Fibroblast of villous mesenchyme (primary cell): Measurements from ENCODE around the gene FOXO3. TPM values are rescaled to one million over a fixed set of nuclear protein-coding genes. Genes with fewer than 3 reads are reported as not detected.

Experiments used
- DNase-seq: peaks from one replicate; pipeline ENCODE4 v3.0.0-alpha.2; 2010; ENCODE audit warnings: low read depth
- H3K4me3 ChIP-seq: 2 replicates; pipeline ENCODE4 v1.5.1; 2011; ENCODE audit warnings: low read depth, mild to moderate bottlenecking, low read length
- total RNA-seq: library from RNA; depleted of rRNA; stranded (reverse); fragments of >200 nt; gene quantifications from 2 replicates; pipeline ENCODE4 v1.2.3, GENCODE V29; 2012
- TF ChIP-seq, protein P1 (sequence below): IDR thresholded peaks from 2 replicates; pipeline ENCODE4 v1.5.1; 2012; ENCODE audit warnings: low read depth, mild to moderate bottlenecking, low read length; ENCODE audit not compliant: insufficient read depth

Gene FOXO3
- total RNA-seq, 1 donor, result 43.2 TPM

DNA sequence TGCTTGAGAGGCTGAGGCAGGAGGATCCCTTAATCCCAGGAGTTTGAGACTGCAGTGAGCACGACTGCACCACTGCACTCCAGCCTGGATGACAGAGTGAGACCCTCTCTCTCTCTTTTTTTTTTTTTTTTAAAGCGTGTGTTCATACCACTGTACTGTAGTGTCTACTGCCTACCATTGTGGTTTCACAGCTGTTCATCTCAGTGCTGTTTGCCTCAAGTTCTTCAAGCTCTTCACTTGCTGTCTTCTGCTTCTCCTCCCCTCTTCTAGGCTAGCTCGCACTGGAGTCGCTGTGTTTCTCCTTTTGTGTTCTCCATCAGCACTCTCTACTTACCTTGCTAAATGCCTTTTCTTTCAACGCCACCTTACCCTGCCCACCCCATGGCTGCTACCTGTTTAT is 7.4 kb downstream of the FOXO3 start:
- TF ChIP-seq, protein P1, sequence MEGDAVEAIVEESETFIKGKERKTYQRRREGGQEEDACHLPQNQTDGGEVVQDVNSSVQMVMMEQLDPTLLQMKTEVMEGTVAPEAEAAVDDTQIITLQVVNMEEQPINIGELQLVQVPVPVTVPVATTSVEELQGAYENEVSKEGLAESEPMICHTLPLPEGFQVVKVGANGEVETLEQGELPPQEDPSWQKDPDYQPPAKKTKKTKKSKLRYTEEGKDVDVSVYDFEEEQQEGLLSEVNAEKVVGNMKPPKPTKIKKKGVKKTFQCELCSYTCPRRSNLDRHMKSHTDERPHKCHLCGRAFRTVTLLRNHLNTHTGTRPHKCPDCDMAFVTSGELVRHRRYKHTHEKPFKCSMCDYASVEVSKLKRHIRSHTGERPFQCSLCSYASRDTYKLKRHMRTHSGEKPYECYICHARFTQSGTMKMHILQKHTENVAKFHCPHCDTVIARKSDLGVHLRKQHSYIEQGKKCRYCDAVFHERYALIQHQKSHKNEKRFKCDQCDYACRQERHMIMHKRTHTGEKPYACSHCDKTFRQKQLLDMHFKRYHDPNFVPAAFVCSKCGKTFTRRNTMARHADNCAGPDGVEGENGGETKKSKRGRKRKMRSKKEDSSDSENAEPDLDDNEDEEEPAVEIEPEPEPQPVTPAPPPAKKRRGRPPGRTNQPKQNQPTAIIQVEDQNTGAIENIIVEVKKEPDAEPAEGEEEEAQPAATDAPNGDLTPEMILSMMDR, result no peak
- DNase-seq, result no peak
- H3K4me3 ChIP-seq, result no peak overlapping the region

DNA sequence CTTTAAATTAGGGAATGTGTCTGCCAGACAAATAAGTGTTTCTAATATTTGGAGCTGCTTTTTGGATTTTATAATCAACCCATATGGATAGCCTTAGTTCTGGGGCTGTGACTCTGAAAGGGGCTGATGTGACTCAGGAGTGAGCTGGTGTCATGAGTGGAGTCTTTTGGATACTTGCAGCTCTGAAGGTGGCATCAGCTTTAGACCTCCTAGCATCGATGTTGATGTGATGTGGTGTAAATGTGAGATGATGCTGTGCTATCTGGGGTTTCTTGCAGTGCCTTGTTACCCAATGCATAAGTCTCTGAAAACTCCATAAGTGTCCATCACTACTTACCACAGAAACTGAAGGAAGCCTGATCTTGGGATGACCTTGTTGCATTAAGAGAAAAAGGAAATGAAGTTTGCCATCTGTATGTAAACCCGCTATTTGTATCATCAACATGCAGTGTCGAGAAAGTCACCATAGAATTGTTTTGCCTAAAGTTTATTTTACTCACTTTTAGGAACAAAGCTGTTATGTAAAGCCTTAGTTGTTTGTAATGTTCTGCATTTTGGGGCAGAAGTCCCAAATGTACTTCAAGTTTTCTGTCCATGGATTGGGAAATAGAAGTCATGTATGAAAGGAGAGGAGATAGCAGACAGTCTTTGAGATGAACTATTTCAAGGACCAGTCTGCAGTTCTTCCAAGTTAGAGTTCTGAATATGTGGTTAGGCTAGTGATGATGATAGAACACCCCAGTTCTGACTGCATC is 8.0 kb downstream of the FOXO3 start:
- H3K4me3 ChIP-seq, result no peak overlapping the region
- DNase-seq, result no peak
- TF ChIP-seq, protein P1, result no peak

DNA sequence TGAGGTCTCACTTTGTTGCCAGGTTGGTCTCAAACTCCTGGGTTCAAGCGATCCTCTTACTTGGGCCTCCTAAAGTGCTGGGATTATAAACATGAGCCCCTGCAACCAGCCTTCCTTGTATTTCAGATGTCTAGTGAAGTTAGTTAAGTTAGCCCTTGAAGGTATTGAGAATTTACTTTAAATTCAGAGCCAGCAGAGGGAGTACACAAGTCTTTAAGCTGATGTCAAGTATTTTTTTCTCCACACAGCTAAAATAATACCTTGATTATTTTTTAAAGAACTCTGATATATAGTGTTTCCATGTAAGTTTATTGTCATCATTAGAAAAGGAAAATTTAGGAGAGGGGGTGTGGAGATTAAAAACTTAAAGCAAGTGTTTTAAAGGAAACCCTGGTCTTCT is 9.8 kb downstream of the FOXO3 start:
- DNase-seq, result no peak
- TF ChIP-seq, protein P1, result peak; percentile 17
- H3K4me3 ChIP-seq, result no peak overlapping the region

DNA sequence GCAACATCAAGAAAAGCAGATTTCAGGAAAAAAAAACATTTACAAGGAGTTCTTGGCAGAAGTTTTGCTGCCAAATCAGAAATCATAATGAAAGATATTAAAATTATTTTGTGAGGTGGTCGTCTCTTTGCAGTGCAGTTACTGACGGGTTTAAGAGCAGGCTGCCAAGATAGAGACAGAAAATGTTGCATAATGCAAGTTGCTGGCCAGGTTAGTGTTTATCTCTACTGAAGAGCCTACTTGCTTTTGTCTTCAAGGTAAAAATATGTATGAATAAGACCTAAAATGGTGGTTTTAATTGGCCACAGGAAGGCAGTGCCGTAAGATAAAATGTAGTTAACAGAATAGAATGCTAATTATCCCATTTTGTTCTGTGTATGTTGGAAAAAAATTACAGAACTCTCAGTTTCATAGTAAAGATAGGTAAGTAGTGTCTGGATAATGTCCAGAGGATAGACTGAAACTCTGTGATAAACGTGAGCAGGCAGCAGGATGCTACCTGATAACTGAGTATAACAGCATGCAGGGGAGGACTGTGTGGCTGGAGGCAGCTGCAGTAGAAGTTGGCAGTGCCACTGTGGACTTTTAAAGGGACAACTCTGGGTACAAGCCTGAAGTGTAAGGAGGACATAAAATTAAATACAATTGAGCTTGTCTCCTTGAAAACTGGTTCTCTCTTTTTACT is 13.9 kb downstream of the FOXO3 start:
- no peak overlapping the region for H3K4me3 ChIP-seq
- DNase-seq, result no peak
- TF ChIP-seq, protein P1, result no peak

- no peak overlapping the region for H3K4me3 ChIP-seq
- no peak for DNase-seq
- TF ChIP-seq, protein P1, result no peak
Observed at GRCh38 chr6:108575905-108576494, 15.3 kb downstream of the FOXO3 start.

DNA sequence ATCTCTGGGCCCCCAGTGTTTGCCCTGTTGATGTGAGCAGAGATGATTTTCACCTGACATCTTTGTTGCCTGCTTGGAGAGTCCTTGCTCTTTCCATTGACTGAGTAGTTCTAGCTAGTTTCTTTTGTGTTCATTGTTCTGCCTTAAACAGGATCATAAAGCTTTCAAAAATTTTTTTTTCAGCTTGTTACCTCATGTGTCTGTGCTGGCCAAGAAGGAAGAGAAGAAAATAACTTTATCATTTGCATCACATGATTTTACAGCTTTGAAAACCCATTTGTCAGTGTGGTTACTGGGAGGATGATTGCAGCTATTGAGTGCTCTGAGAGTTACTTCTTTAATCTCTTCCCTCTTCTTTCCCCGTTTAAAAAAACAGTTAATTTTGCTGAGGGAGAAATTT is 16.0 kb downstream of the FOXO3 start:
- H3K4me3 ChIP-seq, result no peak overlapping the region
- peak; percentile 63 for DNase-seq
- TF ChIP-seq, protein P1, result no peak
